Esophagus squamous epithelium (tissue), 4 donors: ENCODE measurements around the gene EPGN.

Experiments
- CTCF ChIP-seq, 6 experiments: fragments of 450-650 bp in 4 of 6; fragments of 200-600 bp in 2 of 6; sonication (generic) in 2 of 6; IDR thresholded peaks; one replicate each; pipeline ENCODE4 v1.5.1; 2016 to 2019; ENCODE audit warnings: antibody characterized with exemption in 6 of 6, mild to moderate bottlenecking in 4 of 6, moderate library complexity in 4 of 6
- POLR2A ChIP-seq, 4 donors: fragments of 450-650 bp; IDR thresholded peaks; one replicate each; pipeline ENCODE4 v1.6.1; 2017; ENCODE audit warnings: antibody characterized with exemption in 4 of 4, mild to moderate bottlenecking in 4 of 4, moderate library complexity in 3 of 4

GRCh38 chr4:74278490-74278889 is 29.8 kb upstream of the EPGN start:
- TF ChIP-seq POLR2A (IDR thresholded peaks at IDR 0.05) (no peak), CTCF (IDR thresholded peaks at IDR 0.05) (no peak)
